ENCODE measurements around the gene RFT1.

Gene RFT1

DNA sequence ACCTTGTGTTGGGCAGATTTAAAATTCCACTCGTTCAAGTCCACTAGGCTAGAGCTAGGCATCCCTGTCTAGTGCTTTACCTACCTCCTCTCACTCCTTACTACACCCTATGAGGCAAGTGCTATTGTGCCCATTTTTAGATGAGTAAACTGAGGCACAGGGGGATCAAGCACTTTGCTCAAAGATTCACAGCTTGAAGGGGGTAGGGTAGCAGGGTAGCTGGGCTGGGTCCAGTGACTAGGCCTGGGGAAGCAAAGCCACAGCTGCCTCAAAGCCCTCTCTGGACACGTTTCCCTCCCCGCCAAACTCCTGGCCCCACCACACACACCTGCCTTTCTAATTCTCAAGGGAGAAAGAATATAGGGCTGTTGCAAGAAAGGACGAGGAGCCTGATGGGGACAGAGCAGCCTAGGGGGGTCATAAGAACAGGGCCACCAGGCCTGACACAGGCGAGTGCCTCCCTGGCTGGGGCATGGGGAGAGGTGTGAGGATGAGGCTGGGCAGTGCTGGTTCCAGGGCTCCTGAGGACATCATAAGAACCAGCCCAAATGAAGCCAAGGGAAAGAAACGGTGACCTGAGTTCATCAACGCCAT lies 49.5 kb downstream of the RFT1 start:
- no peaks in the 10 kb centered on the region for H3K27me3 ChIP-seq (ENCODE audit: low read depth, low read length)
- no peaks in the 10 kb centered on the region for H3K79me2 ChIP-seq (ENCODE audit: low read length)
- no peak overlapping the region for H3K4me2 ChIP-seq (ENCODE audit: low read length)
- H3K36me3 ChIP-seq (replicated peaks; ENCODE audit: low read depth, low read length), result peaks cover 4% of the 10 kb centered on the region
- no peaks in the 10 kb centered on the region for H3K9me3 ChIP-seq (ENCODE audit: insufficient read depth, low read length)
- H3K9ac ChIP-seq (ENCODE audit: low read length), result no peak overlapping the region
- H2AFZ ChIP-seq (ENCODE audit: low read depth, low read length), result no peak overlapping the region
- H3K27ac ChIP-seq (ENCODE audit: low read length), result no peak overlapping the region
- no peaks in the 10 kb centered on the region for H3K4me1 ChIP-seq (ENCODE audit: low read length)
- TF ChIP-seq, protein P1, sequence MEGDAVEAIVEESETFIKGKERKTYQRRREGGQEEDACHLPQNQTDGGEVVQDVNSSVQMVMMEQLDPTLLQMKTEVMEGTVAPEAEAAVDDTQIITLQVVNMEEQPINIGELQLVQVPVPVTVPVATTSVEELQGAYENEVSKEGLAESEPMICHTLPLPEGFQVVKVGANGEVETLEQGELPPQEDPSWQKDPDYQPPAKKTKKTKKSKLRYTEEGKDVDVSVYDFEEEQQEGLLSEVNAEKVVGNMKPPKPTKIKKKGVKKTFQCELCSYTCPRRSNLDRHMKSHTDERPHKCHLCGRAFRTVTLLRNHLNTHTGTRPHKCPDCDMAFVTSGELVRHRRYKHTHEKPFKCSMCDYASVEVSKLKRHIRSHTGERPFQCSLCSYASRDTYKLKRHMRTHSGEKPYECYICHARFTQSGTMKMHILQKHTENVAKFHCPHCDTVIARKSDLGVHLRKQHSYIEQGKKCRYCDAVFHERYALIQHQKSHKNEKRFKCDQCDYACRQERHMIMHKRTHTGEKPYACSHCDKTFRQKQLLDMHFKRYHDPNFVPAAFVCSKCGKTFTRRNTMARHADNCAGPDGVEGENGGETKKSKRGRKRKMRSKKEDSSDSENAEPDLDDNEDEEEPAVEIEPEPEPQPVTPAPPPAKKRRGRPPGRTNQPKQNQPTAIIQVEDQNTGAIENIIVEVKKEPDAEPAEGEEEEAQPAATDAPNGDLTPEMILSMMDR (IDR thresholded peaks at IDR 0.05; ENCODE audit: low read depth, low read length), result no peak
- no peak for TF ChIP-seq EZH2phosphoT487 (IDR thresholded peaks at IDR 0.05; ENCODE audit: low read depth)
- no peak overlapping the region for H3K4me3 ChIP-seq (ENCODE audit: low read length)
- H4K20me1 ChIP-seq (ENCODE audit: insufficient read depth, low read length), result no peaks in the 10 kb centered on the region

DNA sequence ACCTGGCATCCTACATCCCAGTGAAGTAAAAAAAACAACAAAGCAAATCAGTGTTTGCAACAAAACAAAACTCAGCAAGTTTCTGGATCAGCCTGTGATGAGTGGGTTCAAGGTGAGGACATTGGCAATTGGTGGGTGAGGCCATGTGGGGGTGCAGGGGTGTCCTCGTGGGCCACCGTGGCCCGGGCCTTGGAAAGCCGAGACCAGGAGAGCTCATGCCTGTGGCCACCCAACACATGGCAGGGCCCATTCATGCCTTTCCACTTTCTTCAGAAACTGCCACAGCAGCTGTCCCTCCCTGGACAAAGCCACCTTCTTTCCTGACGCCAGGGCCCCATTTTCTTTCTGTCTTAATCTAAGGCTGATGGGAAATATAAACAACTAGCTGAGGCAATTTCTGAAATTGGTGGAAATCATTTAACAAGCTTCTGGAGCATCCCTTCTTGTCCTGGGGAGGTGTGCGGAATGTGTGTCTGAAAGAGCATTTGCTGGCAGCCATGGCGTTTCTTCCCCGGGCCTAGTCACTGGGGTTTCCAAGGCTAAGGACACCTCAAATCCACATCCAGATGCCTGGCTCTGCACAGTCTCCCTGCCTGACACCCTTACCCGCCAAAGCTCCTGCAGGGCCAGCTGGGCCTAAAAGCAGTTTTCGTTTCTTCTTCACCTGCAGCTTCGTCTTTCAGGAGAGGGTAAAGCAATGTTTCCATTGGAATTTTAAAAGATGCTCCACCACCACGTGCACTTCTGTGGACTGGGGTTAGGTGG lies 50.3 kb downstream of the RFT1 start:
- TF ChIP-seq EZH2phosphoT487 (IDR thresholded peaks at IDR 0.05; ENCODE audit: low read depth), result no peak
- TF ChIP-seq, protein P1 (IDR thresholded peaks at IDR 0.05; ENCODE audit: low read depth, low read length), result no peak
- Histone ChIP-seq H3K36me3 (replicated peaks; ENCODE audit: low read depth, low read length) (peaks cover 4% of the 10 kb centered on the region), H2AFZ (ENCODE audit: low read depth, low read length) (no peak overlapping the region), H3K27ac (ENCODE audit: low read length) (no peak overlapping the region), H3K4me2 (ENCODE audit: low read length) (no peak overlapping the region), H3K9me3 (ENCODE audit: insufficient read depth, low read length) (no peaks in the 10 kb centered on the region), H3K9ac (ENCODE audit: low read length) (no peak overlapping the region), H3K4me1 (ENCODE audit: low read length) (no peaks in the 10 kb centered on the region), H3K79me2 (ENCODE audit: low read length) (no peaks in the 10 kb centered on the region), H4K20me1 (ENCODE audit: insufficient read depth, low read length) (no peaks in the 10 kb centered on the region), H3K27me3 (ENCODE audit: low read depth, low read length) (no peaks in the 10 kb centered on the region), H3K4me3 (ENCODE audit: low read length) (no peak overlapping the region)

DNA sequence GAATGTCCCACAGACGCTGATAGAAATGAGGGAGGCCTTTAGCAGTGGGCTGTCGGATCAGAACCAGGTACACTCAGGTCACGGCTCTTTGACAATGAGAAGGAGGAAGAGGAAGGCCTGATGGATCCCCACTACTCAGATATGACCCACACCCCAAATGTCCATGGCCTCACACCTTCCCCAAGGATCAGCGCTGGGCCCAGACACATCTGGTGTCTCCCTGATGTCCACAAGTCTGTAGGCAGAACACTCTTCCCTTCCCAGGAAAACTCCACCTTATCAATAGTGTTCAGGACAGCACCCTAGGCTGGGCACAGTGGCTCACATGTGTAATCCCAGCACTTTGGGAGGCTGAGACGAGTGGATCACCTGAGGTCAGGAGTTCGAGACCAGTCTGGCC lies 51.1 kb downstream of the RFT1 start:
- Histone ChIP-seq H3K27ac (ENCODE audit: low read length) (no peak overlapping the region), H2AFZ (ENCODE audit: low read depth, low read length) (no peak overlapping the region), H3K36me3 (replicated peaks; ENCODE audit: low read depth, low read length) (no peaks in the 10 kb centered on the region), H3K4me3 (ENCODE audit: low read length) (no peak overlapping the region), H3K79me2 (ENCODE audit: low read length) (no peaks in the 10 kb centered on the region), H3K9me3 (ENCODE audit: insufficient read depth, low read length) (no peaks in the 10 kb centered on the region), H3K9ac (ENCODE audit: low read length) (no peak overlapping the region), H3K27me3 (ENCODE audit: low read depth, low read length) (no peaks in the 10 kb centered on the region), H3K4me2 (ENCODE audit: low read length) (no peak overlapping the region), H4K20me1 (ENCODE audit: insufficient read depth, low read length) (no peaks in the 10 kb centered on the region), H3K4me1 (ENCODE audit: low read length) (no peaks in the 10 kb centered on the region)
- TF ChIP-seq EZH2phosphoT487 (IDR thresholded peaks at IDR 0.05; ENCODE audit: low read depth), result no peak
- TF ChIP-seq, protein P1 (IDR thresholded peaks at IDR 0.05; ENCODE audit: low read depth, low read length), result no peak

DNA sequence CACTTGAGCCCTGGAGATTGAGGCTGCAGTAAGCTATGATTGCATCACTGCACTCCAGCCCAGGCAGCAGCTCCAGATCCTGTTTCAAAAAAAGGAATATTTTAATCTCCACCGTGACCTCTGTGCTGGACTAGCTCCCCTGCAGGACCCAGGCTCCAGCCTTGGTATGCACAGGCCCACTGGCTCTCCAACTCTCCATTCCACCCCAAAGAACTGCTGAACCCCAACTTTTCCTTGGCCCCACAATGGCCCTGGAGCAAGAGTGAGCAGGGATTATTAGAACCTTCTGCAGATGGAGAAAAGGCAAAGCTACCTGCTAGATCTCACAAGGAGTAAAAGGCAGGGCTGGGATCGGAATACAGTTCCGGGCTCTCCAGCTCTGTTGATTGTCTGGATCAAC lies 51.6 kb downstream of the RFT1 start:
- no peaks in the 10 kb centered on the region for H4K20me1 ChIP-seq (ENCODE audit: insufficient read depth, low read length)
- no peaks in the 10 kb centered on the region for H3K27me3 ChIP-seq (ENCODE audit: low read depth, low read length)
- no peak for TF ChIP-seq EZH2phosphoT487 (IDR thresholded peaks at IDR 0.05; ENCODE audit: low read depth)
- TF ChIP-seq, protein P1 (IDR thresholded peaks at IDR 0.05; ENCODE audit: low read depth, low read length), result no peak
- H3K79me2 ChIP-seq (ENCODE audit: low read length), result no peaks in the 10 kb centered on the region
- H3K9me3 ChIP-seq (ENCODE audit: insufficient read depth, low read length), result no peaks in the 10 kb centered on the region
- H3K4me1 ChIP-seq (ENCODE audit: low read length), result peaks cover 4% of the 10 kb centered on the region
- no peak overlapping the region for H3K9ac ChIP-seq (ENCODE audit: low read length)
- H2AFZ ChIP-seq (ENCODE audit: low read depth, low read length), result no peak overlapping the region
- no peak overlapping the region for H3K27ac ChIP-seq (ENCODE audit: low read length)
- no peak overlapping the region for H3K4me3 ChIP-seq (ENCODE audit: low read length)
- no peaks in the 10 kb centered on the region for H3K36me3 ChIP-seq (replicated peaks; ENCODE audit: low read depth, low read length)
- H3K4me2 ChIP-seq (ENCODE audit: low read length), result no peak overlapping the region

All from OCI-LY3 (cell line).